NCI-H2227 (cell line): ENCODE measurements around the gene RAB6B.

Experiments
- DNase-seq: peaks from one replicate; lab custom pipeline; 2025; ENCODE audit not compliant: unreplicated experiment; lab: John Stamatoyannopoulos, UW

RAB6B gene

DNA sequence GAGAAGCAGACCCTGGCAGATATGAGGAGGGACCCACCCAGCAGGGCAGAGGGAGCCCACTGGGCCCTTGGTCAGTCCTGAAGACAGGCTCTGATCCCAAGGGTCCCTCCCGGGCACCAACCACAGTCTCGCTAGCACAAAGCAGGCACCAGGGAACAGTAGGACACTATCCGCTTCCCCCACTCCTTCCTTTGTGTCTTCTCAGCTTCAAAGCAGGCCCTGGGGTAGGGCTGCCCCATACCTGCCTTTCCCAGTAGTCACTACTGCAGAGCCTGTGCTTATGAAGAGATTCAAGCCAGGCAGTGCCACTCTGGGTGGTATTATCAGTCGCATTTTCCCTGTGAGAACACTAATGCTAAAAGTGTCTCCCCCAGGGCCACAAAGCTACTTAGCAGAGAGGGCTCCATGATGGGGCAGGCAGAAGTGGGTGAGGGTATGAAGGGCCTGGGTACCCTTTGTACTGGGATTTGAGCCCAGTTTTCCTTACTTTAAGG, 57.3 kb downstream of the RAB6B start:
- no peak for DNase-seq

DNA sequence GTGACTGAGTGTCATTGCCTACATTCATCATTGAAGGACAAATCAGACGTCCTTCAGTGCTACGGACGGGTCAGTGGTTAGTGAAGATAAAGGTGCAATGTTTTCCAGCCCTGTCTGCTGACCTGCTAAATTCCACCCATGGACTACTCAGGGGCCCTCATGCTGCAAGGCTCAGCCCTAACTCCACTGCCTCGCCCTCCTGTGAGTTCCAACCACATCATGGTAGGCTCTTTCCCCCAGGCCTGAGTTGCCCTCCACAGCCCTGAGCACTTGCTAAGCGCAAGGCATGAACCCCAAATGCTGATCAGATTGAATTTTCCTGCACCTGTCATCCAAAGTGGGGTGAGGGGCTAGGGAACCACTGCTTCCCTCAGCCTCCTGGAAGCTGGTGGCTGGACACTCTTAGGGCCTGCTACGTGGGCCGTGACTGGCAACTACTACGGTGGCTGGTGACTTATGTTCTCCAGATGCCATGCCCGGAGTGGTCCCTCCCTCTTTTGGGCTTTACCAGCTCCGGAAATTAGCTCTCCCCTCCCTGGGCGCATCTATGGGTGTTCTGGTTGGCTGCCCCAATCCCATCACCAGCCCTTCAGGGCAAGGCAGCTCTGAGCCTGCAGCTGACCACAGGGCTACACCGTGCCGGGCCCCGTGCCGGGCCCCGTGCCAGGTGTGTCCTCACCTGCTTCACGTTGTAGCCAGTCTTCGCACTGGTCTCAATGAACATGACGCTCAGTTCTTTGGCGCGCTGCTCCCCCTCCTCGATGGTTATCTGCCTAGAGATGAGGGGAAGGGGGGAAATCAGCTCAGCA, 58.0 kb downstream of the RAB6B start:
- no peak for DNase-seq

- DNase-seq: no peak
Observed at GRCh38 chr3:133836497-133837158, 59.1 kb downstream of the RAB6B start.

- no peak for DNase-seq
Observed at GRCh38 chr3:133835961-133836360, 59.7 kb downstream of the RAB6B start.

GRCh38 chr3:133835418-133835743, 60.3 kb downstream of the RAB6B start:
- DNase-seq: no peak

DNA sequence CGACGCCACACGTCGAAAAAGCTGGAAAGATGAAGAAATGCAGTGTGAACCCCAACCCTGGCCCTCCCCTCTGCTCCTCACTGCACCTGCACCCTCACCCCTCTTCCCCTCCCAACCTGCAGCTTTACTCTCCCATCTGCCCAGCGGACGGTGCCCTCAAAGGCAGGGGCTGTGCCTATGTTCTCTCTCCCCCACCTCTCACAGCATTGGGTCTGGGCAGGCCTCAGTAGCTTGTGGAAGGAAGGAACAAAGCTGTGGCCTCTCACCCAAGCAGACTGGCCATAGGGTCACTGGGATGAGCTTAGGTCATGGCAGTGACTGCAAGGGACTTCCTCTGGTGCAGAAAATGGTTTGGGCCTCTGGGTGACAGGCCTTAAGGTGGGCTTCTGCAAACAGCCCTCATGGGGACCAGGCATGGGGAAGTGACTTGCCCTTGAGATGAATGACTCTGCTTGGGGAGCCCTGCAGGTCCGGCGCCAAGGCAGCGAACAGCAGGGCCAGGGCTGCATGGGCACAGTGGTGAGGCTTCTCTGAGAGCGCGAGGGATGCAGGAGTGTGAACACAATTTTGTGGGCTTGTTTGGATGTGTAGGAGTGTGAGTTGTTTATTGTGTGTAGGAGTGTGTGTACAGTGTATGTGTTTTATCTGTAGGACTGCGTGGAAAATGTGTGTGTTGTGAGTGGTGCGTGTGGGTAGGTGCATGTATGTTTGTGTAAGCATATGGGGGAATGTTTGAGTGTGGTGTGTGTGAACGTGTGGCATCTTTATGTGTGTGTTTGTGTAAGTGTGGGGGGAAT, 60.9 kb downstream of the RAB6B start:
- no peak for DNase-seq

- DNase-seq: no peak
Observed at GRCh38 chr3:133833880-133834620, 61.6 kb downstream of the RAB6B start.

DNA sequence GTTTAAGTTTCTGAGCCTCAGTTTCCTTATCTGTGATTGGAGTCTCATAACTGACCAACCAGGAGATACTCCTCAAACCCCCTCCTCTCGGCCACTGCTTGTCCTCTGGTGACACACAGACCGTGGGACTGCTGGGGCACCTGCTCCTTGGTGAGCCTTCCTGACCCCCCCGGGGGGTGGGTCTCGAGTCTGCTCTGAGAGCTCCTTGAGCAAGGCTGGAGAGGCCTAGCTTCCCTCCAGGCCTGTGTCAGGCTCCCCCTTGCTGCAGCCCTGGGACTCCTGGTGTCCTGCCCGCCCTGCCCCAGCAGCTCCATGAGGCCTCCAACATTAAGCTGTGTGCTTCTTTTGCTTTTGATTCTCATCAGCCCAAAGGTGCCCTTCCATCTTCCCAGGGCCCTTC, 62.4 kb downstream of the RAB6B start:
- DNase-seq: no peak

GRCh38 chr3:133832802-133833144, 62.9 kb downstream of the RAB6B start:
- no peak for DNase-seq

GRCh38 chr3:133831966-133832801, 63.5 kb downstream of the RAB6B start:
- DNase-seq: no peak

DNA sequence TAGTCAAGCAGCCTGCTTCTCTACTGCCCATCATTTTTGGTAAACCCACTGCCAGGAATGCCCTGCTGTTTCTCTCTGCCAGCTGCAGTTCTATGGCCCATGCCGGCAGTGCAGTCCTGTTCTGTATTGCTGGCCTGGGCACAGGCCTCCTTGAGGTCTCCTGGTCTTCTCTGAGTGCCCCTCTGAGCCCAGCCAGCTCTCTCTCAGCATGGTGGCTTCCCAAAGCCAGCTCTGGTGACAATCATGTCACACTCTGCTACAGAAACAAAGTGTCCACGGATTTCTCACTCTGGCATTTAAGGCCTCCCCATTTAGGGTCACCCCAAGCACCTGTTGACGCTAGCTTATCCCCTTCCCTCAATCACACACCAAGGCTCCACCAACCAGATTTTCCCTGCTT, 65.6 kb downstream of the RAB6B start:
- no peak for DNase-seq

- no peak for DNase-seq
Observed at GRCh38 chr3:133829310-133829707, 66.4 kb downstream of the RAB6B start.

DNA sequence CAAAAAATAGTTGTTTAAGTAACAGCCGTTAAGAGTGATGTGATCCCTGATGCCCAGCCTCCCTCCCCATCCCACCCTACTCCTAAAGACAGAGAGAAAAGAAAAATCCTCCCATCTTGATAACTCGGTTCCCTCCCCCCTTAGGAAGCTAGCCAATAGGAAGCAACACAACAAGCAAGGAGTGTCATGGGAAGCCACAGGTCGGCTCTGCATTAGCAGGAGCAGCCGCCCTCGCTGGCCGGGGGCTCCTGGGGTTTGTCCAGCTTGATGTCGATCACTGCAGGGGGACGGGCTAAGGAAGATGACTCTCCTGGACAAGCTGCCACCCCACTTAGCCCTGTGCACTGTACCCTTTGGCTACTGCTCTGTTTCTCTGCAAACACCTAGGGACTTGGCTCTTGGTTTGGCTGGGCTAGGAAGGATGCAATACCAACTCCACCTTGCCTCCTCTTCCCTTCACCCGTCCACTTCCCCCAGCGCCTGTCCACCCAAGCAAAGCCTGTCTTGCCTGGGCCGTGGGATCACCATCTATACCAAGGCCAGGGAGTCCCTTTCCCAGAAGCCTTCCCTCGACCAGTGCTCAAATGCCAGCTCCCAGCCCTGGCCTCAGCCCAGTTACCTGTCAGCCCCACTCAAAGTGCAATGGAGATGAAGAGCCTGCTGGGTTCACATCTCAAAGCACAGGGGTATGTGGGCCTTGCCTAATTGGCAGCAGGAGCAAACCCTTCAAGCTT, 66.9 kb downstream of the RAB6B start:
- peak; percentile 0 for DNase-seq

DNA sequence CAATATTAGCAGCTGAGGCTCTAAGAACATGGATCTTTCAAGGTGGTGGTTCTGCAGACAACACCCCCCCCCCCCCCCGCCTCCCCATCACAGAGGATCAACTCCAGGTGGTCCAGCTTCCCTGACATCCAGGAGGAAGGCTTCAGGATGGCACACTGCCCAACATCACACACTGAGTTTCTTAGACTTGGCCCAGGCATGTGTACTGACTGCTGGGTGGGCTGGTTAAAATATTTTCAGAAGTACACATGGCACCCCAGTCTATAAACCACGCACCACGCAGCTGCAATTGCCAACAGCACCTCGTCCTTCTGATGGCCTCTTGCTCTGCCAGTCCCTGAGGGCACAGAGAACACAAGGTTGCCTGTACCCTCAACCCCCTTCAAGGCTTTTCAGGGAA, 68.0 kb downstream of the RAB6B start:
- DNase-seq: no peak

- DNase-seq: no peak
Observed at GRCh38 chr3:133827136-133827535, 68.5 kb downstream of the RAB6B start.

- no peak for DNase-seq
Observed at GRCh38 chr3:133825969-133826727, 69.5 kb downstream of the RAB6B start.

- DNase-seq: no peak
Observed at GRCh38 chr3:133824961-133825485, 70.7 kb downstream of the RAB6B start.

GRCh38 chr3:133821767-133822638, 73.7 kb downstream of the RAB6B start:
- DNase-seq: no peak
